ENCODE results near the gene SALL4. TPM values are rescaled to one million over a fixed set of nuclear protein-coding genes. Genes with fewer than 3 reads are reported as not detected.

The SALL4 gene
- total RNA-seq, 1 experiment from 2014 or later: 279 TPM

GRCh38 chr20:51807720-51808250, 5.5 kb upstream of the SALL4 start:
- Histone ChIP-seq H3K27ac (ENCODE audit: insufficient read length, low read depth, low read length) (no peak overlapping the region), H3K9ac (ENCODE audit: extremely low read depth, insufficient read length, low read length) (no peak overlapping the region)
- no CpG with 5 or more reads among the region's 5 CpGs for WGBS (ENCODE audit: extremely low coverage, insufficient read length, low lambda C conversion rate)

More at GRCh38 chr20:51807720-51808250, 5.5 kb upstream of the SALL4 start:
- Histone ChIP-seq H4K8ac (replicated peaks; ENCODE audit: insufficient read length, low read depth, low read length) (no peak overlapping the region), H4K5ac (ENCODE audit: insufficient read length, low read depth, low read length) (no peak overlapping the region), H3K23ac (ENCODE audit: insufficient read length, low read depth, low read length) (no peak overlapping the region), H3T11ph (ENCODE audit: low read length) (peak overlapping the region; percentile 13), H3K56ac (ENCODE audit: insufficient read length, low read depth, low read length) (no peak overlapping the region), H4K20me1 (ENCODE audit: control insufficient read depth, insufficient read depth, insufficient read length) (no peaks in the 10 kb centered on the region), H3K4ac (ENCODE audit: low read depth, low read length) (no peak overlapping the region), H2AFZ (ENCODE audit: low read length) (no peak overlapping the region), H3K23me2 (ENCODE audit: insufficient read length, low read depth, low read length, poor library complexity, severe bottlenecking) (peaks cover 2% of the 10 kb centered on the region), H2AK5ac (ENCODE audit: insufficient read length, low read length) (no peak overlapping the region), H3K4me2 (ENCODE audit: insufficient read depth, insufficient read length, low read length) (no peak overlapping the region), H3K79me1 (ENCODE audit: insufficient read depth, low read depth, low read length, poor library complexity, severe bottlenecking) (no peaks in the 10 kb centered on the region), H4K91ac (ENCODE audit: insufficient read length, low read depth, low read length) (no peak overlapping the region), H3K9me3 (ENCODE audit: control insufficient read depth, low read depth, low read length) (no peaks in the 10 kb centered on the region), H3K14ac (ENCODE audit: insufficient read depth, low read length) (no peak overlapping the region), H2BK12ac (ENCODE audit: insufficient read length, low read depth, low read length) (no peak overlapping the region), H3K27me3 (ENCODE audit: insufficient read depth, low read length) (no peaks in the 10 kb centered on the region), H3K4me1 (ENCODE audit: insufficient read depth, low read length) (peaks cover 4% of the 10 kb centered on the region; the same call in 1 of the 2 replicates), H2BK20ac (ENCODE audit: low read depth, low read length, poor library complexity, severe bottlenecking) (no peak overlapping the region), H2BK120ac (ENCODE audit: low read depth, low read length, poor library complexity, severe bottlenecking) (no peak overlapping the region), H3K79me2 (ENCODE audit: insufficient read depth, low read length) (no peaks in the 10 kb centered on the region), H2BK5ac (ENCODE audit: insufficient read length, low read length) (no peak overlapping the region), H2BK15ac (ENCODE audit: low read depth, low read length) (no peak overlapping the region), H3K18ac (ENCODE audit: insufficient read length, low read depth, low read length) (no peak overlapping the region)
- DNase-seq: no peak
- Mint-ChIP-seq H3K27ac (no peak overlapping the region), H3K27me3 (ENCODE audit: low read depth) (no peaks in the 10 kb centered on the region), H3K4me3 (no peak overlapping the region), H3K4me1 (peaks cover 33 to 36% of the 10 kb centered on the region in 2 experiments), H3K36me3 (ENCODE audit: insufficient read depth in 1 of 3, low read depth in 3 of 3) (no peaks in the 10 kb centered on the region; a peak in 1 of 7 replicates), H3K9me3 (no peaks in the 10 kb centered on the region)
- no peak for TF ChIP-seq CTCF (conservative IDR thresholded peaks at IDR 0.05)
